H54 (cell line): Measurements from ENCODE around the gene RIT1.

Experiments
- DNase-seq: peaks from one replicate; pipeline ENCODE4 v3.0.0; 2011; ENCODE audit warnings: low spot score, mixed read lengths; ENCODE audit not compliant: insufficient read length
- FAIRE-seq: peaks from 3 replicates; lab custom pipeline; 2011; peaks lifted over from hg19 to GRCh38; lab: Jason Lieb, UNC
- POLR2A ChIP-seq: IDR thresholded peaks from 2 replicates; pipeline ENCODE4 v1.6.1; 2011; ENCODE audit warnings: low read depth, mild to moderate bottlenecking, low read length

RIT1 gene, protein sequence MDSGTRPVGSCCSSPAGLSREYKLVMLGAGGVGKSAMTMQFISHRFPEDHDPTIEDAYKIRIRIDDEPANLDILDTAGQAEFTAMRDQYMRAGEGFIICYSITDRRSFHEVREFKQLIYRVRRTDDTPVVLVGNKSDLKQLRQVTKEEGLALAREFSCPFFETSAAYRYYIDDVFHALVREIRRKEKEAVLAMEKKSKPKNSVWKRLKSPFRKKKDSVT

DNA sequence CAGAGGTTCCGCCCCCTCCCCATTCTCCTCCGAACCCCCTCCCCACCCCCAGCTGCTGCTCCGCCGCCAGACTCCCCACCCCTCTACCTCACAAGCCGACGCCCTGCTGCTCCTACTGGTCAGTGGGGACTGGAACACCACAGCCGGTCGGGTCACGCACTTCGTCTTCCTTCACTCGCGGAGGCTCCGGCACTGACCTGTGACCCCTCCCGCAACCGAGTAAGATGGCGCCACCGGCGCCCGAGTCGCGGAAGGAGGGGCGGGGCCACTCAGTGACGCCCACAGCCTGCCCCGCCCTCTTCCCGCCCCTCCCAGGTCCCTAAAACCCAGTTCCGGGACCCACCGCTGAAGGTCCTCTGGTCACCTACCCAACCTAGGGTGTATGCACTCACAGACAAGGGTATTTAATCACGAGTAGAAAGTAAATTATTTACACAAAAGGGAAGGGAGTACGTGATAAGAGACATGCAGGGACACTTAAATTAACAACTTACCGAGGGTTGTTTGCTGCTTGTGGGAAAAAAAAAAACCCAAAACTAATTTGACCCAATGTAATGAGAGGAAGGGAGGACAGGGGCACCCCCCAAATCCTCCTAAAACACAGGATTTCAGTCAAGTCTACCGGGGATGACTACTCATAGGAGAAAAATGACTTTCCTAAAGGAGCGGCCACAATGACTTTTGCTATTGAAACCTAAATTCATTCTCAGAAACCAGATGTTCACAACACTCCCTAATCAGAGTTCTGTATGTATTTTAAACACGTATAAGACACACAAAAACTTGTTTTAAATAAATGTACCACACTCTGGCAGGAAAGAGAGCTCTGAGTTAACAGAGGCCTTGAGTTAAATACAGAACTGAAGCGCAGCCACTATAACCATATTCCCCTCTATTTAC, at the start of gene RIT1:
TSS of gene RIT1 (minus strand) at position 194 of the 900 bp plus-strand sequence. CDS start 588 bp downstream, outside the sequence.
- DNase-seq: peak; percentile 80
- no peak for FAIRE-seq
- TF ChIP-seq POLR2A: peak; percentile 81; the same call in 1 of the 2 replicates

DNA sequence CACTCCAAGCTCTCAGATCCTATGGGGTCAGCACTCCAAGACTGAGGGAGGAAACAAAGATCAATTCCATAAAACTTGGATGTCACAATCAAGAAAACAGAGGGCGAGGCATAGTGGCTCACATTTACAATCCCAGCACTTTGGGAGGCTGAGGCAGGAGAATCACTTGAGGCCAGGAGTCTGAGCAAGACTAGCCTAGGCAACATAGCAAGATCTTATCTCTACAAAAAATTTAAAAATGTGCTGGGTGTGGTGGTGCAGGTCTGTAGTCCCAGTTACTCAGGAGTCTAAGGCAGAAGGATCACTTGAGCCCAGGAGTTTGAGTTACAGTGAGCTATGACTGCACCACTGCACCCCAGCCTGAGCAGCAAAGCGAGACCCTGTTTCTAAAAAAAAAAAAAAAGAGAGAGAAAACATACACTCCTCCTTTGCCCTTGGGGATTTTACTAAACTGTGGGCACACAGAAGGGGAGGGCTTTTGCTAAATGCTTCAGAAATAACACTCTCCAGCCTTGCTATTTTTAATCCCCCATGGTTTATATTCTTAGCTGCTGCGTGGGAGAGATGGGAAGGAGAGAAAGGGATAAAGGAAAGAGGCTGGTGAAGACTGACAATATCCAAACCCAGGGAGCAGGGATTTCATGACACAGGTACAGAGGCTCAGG, 49.1 kb upstream of the RIT1 start:
- DNase-seq (no peak), FAIRE-seq (no peak)
- no peak for TF ChIP-seq POLR2A

DNA sequence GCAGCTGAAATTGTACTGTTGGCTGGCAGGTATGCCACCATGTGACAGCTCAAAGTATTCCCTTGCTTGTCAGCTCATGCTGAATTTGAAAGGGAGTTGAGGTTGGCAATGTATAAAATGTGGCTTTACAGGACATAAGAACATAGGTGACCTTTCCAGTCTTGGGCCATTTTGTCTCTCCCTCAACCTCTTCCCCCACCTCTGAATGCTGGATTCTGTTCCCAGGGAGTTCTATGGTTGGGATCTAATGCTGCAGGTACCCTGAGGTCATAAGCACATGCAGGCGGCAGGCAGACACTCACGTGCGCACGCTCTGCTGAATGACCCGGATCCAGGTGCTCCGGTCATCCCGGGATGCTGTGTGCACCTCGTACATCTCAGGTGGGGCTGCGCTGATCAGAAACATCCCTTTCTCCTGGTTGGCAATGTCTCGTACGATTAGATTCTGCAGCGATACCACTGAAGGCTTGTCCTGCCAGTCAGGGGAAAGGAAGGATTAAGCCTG, 46.3 kb upstream of the RIT1 start:
- FAIRE-seq: no peak
- no peak for TF ChIP-seq POLR2A
- no peak for DNase-seq

DNA sequence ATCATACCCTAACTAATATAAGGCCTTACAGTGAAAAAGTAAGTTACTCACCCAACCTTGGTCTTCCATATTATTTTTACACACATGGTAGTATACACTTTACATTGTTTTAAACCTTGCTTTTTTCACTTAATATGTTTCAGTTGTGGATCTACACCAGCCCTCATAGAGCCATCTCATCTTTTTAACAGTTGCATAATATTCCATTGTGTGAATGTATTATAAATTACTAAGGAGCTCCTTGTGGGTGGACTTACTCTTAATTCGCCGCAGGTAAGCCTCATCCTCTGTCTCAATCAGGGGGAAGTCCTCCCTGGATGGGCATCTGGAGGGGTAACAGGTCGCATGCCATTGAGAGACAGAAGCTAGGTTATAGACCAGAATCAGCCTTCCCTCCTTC, 43.5 kb upstream of the RIT1 start:
- FAIRE-seq: no peak
- no peak for TF ChIP-seq POLR2A

DNA sequence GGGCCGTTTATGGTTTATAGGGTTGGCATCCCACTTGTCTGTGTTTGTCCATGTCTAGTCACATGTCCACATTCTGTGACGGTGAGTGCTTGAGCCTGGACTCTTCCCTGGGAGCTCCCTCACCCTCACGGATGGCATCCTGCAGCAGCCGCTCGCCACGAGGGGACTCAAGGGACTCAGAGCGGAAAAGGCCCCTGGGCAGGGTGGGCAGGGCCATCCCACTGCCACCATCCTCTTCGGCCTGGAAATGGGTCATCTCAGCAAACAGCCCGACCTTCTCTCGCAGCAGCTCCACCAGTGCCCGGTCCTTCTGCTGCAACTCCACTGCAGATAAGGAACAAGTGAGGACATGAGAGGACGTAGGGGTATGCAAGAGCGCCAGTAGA, 41.3 kb upstream of the RIT1 start:
- TF ChIP-seq POLR2A: no peak
- DNase-seq: no peak
- FAIRE-seq: no peak

More for the DNA sequence above, 43.5 kb upstream of the RIT1 start:
- DNase-seq: no peak

DNA sequence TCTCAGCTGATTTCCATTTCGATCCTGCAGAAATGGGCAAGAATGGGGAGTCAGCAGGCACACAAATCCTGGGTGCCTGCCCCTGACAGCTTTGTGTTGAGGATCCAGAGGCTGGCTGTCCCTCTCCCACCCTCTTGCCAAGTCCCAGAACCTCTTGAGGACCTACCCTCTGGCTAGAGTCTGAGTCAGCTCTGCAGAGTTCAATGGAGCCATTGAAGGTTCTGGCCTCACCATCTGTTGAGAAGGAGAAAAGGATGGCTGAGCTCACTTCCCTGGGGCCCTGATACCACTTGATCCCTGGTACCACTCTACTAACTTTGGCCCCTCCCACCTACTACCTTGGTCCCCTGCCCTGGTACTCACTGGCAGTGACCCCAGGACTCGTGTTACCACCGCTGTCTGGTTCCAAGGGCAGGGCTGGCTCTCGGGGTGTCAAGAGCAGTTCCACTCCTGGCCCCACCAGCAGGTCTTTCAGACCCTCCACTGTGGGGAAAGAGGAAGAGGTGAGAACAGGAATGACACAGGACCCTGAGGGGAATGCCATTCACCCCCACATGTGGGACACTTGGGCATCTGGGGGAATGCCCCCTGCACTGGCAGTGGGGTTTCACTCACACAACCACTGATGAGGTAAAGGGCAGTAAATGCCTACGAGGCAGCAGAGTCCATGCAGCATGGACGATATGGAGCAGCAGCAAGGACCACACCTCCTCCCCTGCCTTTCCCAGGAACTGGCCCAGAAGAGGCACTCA, 40.8 kb upstream of the RIT1 start:
- no peak for FAIRE-seq
- DNase-seq: no peak
- TF ChIP-seq POLR2A: no peak

DNA sequence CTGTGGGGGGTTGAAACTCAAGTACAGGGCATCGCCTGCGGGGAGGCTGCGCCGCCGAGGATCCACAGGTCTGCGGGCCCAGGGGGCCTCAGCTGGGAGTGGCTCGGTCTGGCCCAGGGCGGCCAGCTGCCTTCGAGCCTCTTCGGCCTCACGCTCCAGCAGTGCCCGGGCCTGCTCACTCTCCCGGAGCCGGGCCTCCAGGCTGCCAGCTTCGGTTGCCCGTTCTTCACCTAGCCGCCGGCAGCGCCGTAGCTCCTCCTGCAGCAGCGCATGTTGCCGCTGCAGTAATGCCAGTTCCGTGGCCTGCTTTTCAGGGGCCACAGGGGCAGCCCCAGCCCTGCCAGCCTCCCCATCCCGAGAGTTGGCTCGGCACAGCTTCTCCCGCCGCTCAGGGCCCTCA, 39.7 kb upstream of the RIT1 start:
- DNase-seq (no peak), FAIRE-seq (no peak)
- TF ChIP-seq POLR2A: no peak

DNA sequence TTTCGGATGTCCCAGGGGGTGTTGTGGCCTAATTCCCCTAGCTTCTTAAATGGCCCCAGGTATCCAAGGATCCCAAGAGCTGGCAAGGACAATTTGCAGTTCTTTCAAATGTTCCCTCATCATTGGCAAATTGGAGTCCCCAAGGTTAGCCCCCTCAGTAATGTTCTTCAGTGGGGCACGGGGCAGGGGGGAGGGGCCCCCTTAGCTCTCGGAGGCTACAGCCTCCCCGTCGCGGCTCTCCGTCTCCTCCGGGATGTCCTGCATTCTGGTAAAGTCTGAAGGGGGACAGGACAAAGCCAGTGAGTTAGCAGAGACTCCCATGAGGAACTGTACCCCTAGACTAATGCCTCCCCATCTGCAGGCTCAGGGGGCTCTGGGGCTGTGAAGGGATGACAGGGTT, 36.6 kb upstream of the RIT1 start:
- no peak for DNase-seq
- TF ChIP-seq POLR2A: no peak
- no peak for FAIRE-seq

DNA sequence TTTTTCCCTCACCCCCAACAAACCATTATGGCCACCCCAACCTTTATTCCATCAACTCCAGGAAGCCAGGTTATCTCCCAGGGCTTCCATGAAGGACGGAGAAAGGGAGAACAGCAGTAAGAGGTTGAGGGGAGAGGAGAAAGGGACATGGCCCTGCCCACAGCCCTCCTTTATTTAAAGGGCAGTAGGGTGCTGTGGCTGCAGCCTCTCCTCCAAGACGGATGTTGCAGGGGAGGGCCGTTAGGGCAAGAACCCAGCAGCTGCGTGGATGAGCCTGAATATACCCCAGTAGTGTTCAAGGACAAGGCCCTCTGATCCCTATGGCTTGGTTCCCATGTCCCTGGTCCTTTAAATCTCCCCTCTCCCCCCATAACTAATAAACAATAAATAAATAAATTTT, 36.1 kb upstream of the RIT1 start:
- no peak for FAIRE-seq

DNA sequence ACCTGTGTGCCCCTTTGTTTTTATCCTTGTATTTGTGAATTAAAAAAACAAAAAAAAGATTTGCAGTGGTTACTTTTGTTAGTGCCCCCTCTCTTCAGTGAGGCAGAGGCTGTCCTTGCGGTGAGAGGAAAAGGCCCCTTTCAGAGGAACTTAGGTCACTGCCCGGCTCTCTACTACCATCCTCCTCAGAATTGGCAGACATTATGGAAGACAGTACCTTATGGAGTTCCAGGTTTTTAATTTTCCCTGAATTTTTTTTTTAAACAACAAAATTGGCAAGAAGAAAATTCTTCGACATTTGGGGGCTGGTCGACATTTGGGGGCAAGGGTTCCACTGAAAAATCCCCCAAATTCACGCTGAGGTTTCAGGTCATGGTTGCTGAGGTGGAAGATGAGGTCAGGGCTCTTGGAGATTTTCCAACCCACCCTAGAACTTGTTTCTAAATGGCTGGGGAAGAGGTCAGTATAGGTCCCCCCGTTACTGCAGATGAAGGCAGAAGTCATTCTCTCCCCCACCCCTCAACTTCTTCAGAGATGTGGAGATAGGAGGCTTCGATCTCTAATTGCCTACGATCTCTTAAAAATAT, 35.6 kb upstream of the RIT1 start:
- no peak for FAIRE-seq
- no peak for TF ChIP-seq POLR2A
- no peak for DNase-seq

More for the DNA sequence above, 36.1 kb upstream of the RIT1 start:
- no peak for TF ChIP-seq POLR2A
- DNase-seq: no peak

DNA sequence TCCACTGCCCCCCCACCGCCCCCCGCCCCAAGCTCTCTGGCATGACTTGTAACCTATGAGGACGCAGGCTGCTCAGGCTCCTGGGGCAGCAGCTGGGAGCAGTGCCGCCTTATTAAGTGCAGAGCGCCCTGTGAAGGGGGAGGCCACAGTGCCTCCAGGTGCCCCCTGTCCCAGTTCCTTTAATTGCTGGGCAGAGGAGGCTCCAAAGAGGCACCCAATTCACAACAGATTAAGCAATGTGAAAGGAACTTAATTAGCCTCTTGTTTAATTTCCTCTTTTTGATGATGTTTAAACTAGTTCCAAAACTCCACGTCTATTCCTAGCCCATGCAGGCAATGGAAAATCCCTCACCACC, 33.3 kb upstream of the RIT1 start:
- no peak for FAIRE-seq
- no peak for DNase-seq
- no peak for TF ChIP-seq POLR2A

DNA sequence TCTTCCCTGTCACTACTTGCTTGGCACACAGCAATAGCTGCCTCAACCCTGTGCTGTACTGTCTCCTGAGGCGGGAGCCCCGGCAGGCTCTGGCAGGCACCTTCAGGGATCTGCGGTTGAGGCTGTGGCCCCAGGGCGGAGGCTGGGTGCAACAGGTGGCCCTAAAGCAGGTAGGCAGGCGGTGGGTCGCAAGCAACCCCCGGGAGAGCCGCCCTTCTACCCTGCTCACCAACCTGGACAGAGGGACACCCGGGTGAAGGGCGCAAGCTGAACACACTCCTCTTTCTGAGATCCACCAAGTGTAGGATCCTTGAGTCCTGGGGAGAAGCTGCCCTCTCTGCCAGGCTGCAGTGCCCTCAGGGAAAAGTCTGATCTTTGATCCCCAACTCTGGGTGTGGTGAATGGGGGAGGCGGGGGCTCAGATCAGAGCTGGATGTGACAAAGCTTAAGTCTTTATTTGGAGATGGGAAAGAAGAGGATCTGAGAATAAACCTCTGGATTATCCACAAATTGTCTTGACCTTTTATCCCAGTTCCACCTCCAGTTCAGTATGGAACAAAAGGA, 31.5 kb upstream of the RIT1 start:
- DNase-seq (no peak), FAIRE-seq (no peak)
- TF ChIP-seq POLR2A: no peak
